SK-N-MC (cell line): ENCODE measurements around the gene SPIRE2.

Experiments
- EZH2 ChIP-seq: fragments of 200-600 bp; sonication (generic); IDR thresholded peaks from one replicate; pipeline ENCODE4 v1.6.1; 2017; ENCODE audit warnings: antibody characterized with exemption
- POLR2AphosphoS5 ChIP-seq: IDR thresholded peaks from 2 replicates; pipeline ENCODE4 v1.6.1; 2012; ENCODE audit warnings: mild to moderate bottlenecking, low read depth, low read length, borderline replicate concordance

GRCh38 chr16:89795676-89796075 is 32.6 kb upstream of the SPIRE2 start:
- TF ChIP-seq POLR2AphosphoS5 = no peak
- TF ChIP-seq EZH2 = no peak
